GM21447 (cell line): ENCODE results near the gene NFE2L3.
A peak's percentile ranks its signal among the peaks of the same experiment; 100 is the strongest.

Source experiments
- ATAC-seq: cut with Tn5 transposase; IDR thresholded peaks from one replicate; pipeline ENCODE4 v1.9.1; 2021; ENCODE audit not compliant: unreplicated experiment

NFE2L3 gene

GRCh38 chr7:26198133-26198780, 46.3 kb downstream of the NFE2L3 start:
- ATAC-seq: no peak

- ATAC-seq: no peak
Observed at GRCh38 chr7:26198781-26199169, 46.8 kb downstream of the NFE2L3 start.

GRCh38 chr7:26199301-26200037, 47.5 kb downstream of the NFE2L3 start:
- no peak for ATAC-seq

GRCh38 chr7:26200038-26200443, 48.0 kb downstream of the NFE2L3 start:
- ATAC-seq: peak; percentile 17

GRCh38 chr7:26200444-26201246, 48.6 kb downstream of the NFE2L3 start, which contains the start of gene HNRNPA2B1:
HNRNPA2B1 (minus strand) TSS chr7:26200746; CDS start chr7:26200577, 169 bp downstream.
- peak; percentile 46 for ATAC-seq

GRCh38 chr7:26201247-26202018, 49.4 kb downstream of the NFE2L3 start, which contains the start of gene CBX3:
CBX3 (plus strand) TSS chr7:26201745; CDS start chr7:26202999, 1,254 bp downstream.
- peak; percentile 43 for ATAC-seq

GRCh38 chr7:26202019-26202990, 50.3 kb downstream of the NFE2L3 start:
- ATAC-seq: no peak

GRCh38 chr7:26203016-26203415, 51.0 kb downstream of the NFE2L3 start:
- no peak for ATAC-seq

- no peak for ATAC-seq
Observed at GRCh38 chr7:26208040-26208439, 56.0 kb downstream of the NFE2L3 start.

- no peak for ATAC-seq
Observed at GRCh38 chr7:26212921-26213718, 61.1 kb downstream of the NFE2L3 start.

- no peak for ATAC-seq
Observed at GRCh38 chr7:26213807-26214515, 62.0 kb downstream of the NFE2L3 start.

GRCh38 chr7:26216049-26216448, 64.1 kb downstream of the NFE2L3 start:
- no peak for ATAC-seq

- no peak for ATAC-seq
Observed at GRCh38 chr7:26224359-26224758, 72.4 kb downstream of the NFE2L3 start.

- ATAC-seq: no peak
Observed at GRCh38 chr7:26227987-26228386, 76.0 kb downstream of the NFE2L3 start.

GRCh38 chr7:26233902-26234511, 82.0 kb downstream of the NFE2L3 start:
- no peak for ATAC-seq
